Measurements from ENCODE around the gene FNDC5. TPM values are rescaled to one million over a fixed set of nuclear protein-coding genes. Genes with fewer than 3 reads are reported as not detected.

FNDC5 gene
- total RNA-seq, 1 experiment from 2014 or later = 4.5 TPM

GRCh38 chr1:32888134-32888533 is 17.4 kb upstream of the FNDC5 start:
- Histone ChIP-seq H3K9ac (ENCODE audit: extremely low read depth, insufficient read length, low read length) (no peak overlapping the region), H3K14ac (ENCODE audit: insufficient read depth, low read length) (no peak overlapping the region), H4K5ac (ENCODE audit: insufficient read length, low read depth, low read length) (no peak overlapping the region), H3T11ph (ENCODE audit: low read length) (no peak overlapping the region), H2BK12ac (ENCODE audit: insufficient read length, low read depth, low read length) (no peak overlapping the region), H3K27me3 (ENCODE audit: insufficient read depth, low read length) (no peaks in the 10 kb centered on the region; the same call in 1 of the 2 replicates), H3K79me1 (ENCODE audit: insufficient read depth, low read depth, low read length, poor library complexity, severe bottlenecking) (no peaks in the 10 kb centered on the region), H4K91ac (ENCODE audit: insufficient read length, low read depth, low read length) (no peak overlapping the region), H3K4me1 (ENCODE audit: insufficient read depth, low read length) (no peaks in the 10 kb centered on the region), H4K8ac (replicated peaks; ENCODE audit: insufficient read length, low read depth, low read length) (no peak overlapping the region), H3K9me3 (ENCODE audit: control insufficient read depth, low read depth, low read length) (no peaks in the 10 kb centered on the region), H2BK120ac (ENCODE audit: low read depth, low read length, poor library complexity, severe bottlenecking) (no peak overlapping the region), H3K23me2 (ENCODE audit: insufficient read length, low read depth, low read length, poor library complexity, severe bottlenecking) (no peaks in the 10 kb centered on the region), H3K79me2 (ENCODE audit: insufficient read depth, low read length) (no peaks in the 10 kb centered on the region), H3K4me2 (ENCODE audit: insufficient read depth, insufficient read length, low read length) (no peak overlapping the region), H2BK20ac (ENCODE audit: low read depth, low read length, poor library complexity, severe bottlenecking) (no peak overlapping the region), H3K23ac (ENCODE audit: insufficient read length, low read depth, low read length) (no peak overlapping the region), H3K4ac (ENCODE audit: low read depth, low read length) (no peak overlapping the region), H3K18ac (ENCODE audit: insufficient read length, low read depth, low read length) (no peak overlapping the region), H4K20me1 (ENCODE audit: control insufficient read depth, insufficient read depth, insufficient read length) (peaks cover 3% of the 10 kb centered on the region), H2BK15ac (ENCODE audit: low read depth, low read length) (no peak overlapping the region), H3K27ac (ENCODE audit: insufficient read length, low read depth, low read length) (no peak overlapping the region), H3K56ac (ENCODE audit: insufficient read length, low read depth, low read length) (no peak overlapping the region), H2AFZ (ENCODE audit: low read length) (no peak overlapping the region), H2AK5ac (ENCODE audit: insufficient read length, low read length) (no peak overlapping the region), H2BK5ac (ENCODE audit: insufficient read length, low read length) (no peak overlapping the region)
- no CpG with 5 or more reads among the region's 3 CpGs for WGBS (ENCODE audit: extremely low coverage, insufficient read length, low lambda C conversion rate)
- TF ChIP-seq CTCF (conservative IDR thresholded peaks at IDR 0.05) = no peak
- Mint-ChIP-seq H3K27me3 (ENCODE audit: low read depth) (peaks cover 88% of the 10 kb centered on the region), H3K4me1 (peaks cover 2 to 30% of the 10 kb centered on the region in 2 experiments; a peak in 2 of 4 replicates), H3K9me3 (peaks cover 5 to 8% of the 10 kb centered on the region in 2 experiments; a peak in 4 of 5 replicates), H3K27ac (no peak overlapping the region), H3K36me3 (ENCODE audit: insufficient read depth in 1 of 3, low read depth in 3 of 3) (peaks cover 0 to 5% (median 0%) of the 10 kb centered on the region in 3 experiments; a peak in 1 of 7 replicates), H3K4me3 (no peak overlapping the region)
- DNase-seq = no peak
